Psoas muscle (tissue), 8 donors: Measurements from ENCODE around the gene NOC3L. TPM values are rescaled to one million over a fixed set of nuclear protein-coding genes. Genes with fewer than 3 reads are reported as not detected.

Experiments used
- ATAC-seq, 4 donors: fragments of 200-7000 bp; cut with Tn5 transposase; one replicate each; pipeline ENCODE4 v1.9.1; 2020; ENCODE audit warnings: moderate library complexity in 3 of 4, mild to moderate bottlenecking in 2 of 4
- DNase-seq, 2 donors: peaks; one replicate each; pipeline ENCODE4 v3.0.0-alpha.2; 2020
- H3K27ac ChIP-seq: fragments of 200-600 bp; one replicate; pipeline ENCODE4 v1.8.0; 2022
- H3K27me3 ChIP-seq, 3 donors: fragments of 200-600 bp in 1 of 3; one replicate each; pipeline versions ENCODE4 v1.6.1 to v1.8.0; 2013 to 2022; ENCODE audit warnings: low read length in 2 of 3, mild to moderate bottlenecking in 2 of 3, moderate library complexity in 1 of 3; ENCODE audit not compliant: insufficient read depth in 3 of 3
- H3K36me3 ChIP-seq, 2 donors: fragments of 200-600 bp in 1 of 2; one replicate each; pipeline versions ENCODE4 v1.6.1 to v1.8.0; 2013 to 2022; ENCODE audit warnings: low read depth in 1 of 2, mild to moderate bottlenecking in 1 of 2, moderate library complexity in 1 of 2; ENCODE audit not compliant: insufficient read depth in 1 of 2
- H3K4me1 ChIP-seq: fragments of 200-600 bp; one replicate; pipeline ENCODE4 v1.8.0; 2022
- H3K4me3 ChIP-seq: fragments of 200-600 bp; one replicate; pipeline ENCODE4 v1.8.0; 2022; ENCODE audit warnings: mild to moderate bottlenecking
- H3K9me3 ChIP-seq: fragments of 200-600 bp; one replicate; pipeline ENCODE4 v1.8.0; 2022
- CTCF ChIP-seq: fragments of 200-600 bp; IDR thresholded peaks from one replicate; pipeline ENCODE4 v1.8.0; 2022; ENCODE audit warnings: antibody characterized with exemption
- WGBS, 3 donors: extraction: QIAGEN DNeasy Blood & Tissue Kit; methylation state at CpG; one replicate each; pipeline versions ENCODE4 v1.1.6 to v1.1.7; 2013; 5-methylcytosine and 5-hydroxymethylcytosine counted together
- intact Hi-C, 2 donors: fragments of 100-400 bp; cut with DNase I; formaldehyde crosslinking; loops; one replicate each; pipeline versions ENCODE4 v1.11.0 to v1.14.2; 2022
- polyA plus RNA-seq, 3 donors: library from polyadenylated mRNA; stranded (reverse); fragments of 200-250 nt; gene quantifications; one replicate each; pipeline ENCODE4 v1.2.3, GENCODE V29; 2013
- total RNA-seq, 4 donors: library from RNA; stranded (reverse); fragmentation: NEBNext Ultra II Directional in 2 of 4; extraction: Animal tissue kit (Norgen Biotek cat#: 25700) in 2 of 4; gene quantifications; one replicate each; pipeline versions ENCODE4 v1.2.1 to v1.2.4, GENCODE V29; 2021 to 2023
- donor health status: healthy with polysubstance abuse.
- donor health status: DM: no; HTN: no; CAD: no; lungs with moderate emphysema.
- donor health status: Bipolar disorder and iron deficiency.
- donor health status: healthy.
- donor health status: DM: yes; HTN: yes; CAD: no.
- donor health status: DM: no; HTN: no; CAD: no.
- donor health status: DM: no; HTN: no; CAD: no.
- donor health status: DM: yes; HTN: yes; CAD: no.

Gene NOC3L
- total and polyA plus RNA-seq, 7 donors: 6.3 to 19.5 (median 17.2) TPM

DNA sequence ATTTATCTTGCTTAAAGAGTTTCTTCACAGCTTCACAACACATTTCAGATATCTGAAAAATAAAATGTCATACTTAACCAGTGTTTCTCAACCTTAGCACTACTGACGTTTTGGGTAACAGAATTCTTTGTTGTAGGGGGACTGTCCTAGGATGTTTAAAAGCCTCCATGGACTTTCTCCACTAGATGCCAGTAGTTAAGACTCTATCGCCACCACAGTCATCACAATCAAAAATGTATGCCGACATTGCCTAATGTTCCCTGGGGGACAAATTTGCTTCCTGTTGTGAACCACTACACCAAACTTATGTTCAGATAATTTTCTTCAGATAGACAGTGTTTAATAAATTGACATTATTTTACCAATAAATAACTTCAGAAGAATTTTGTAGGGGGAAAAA, 13.4 kb downstream of the NOC3L start:
- no peak for TF ChIP-seq CTCF
- Histone ChIP-seq H3K4me3 (no peak overlapping the region), H3K27me3 (no peaks in the 10 kb centered on the region), H3K4me1 (no peaks in the 10 kb centered on the region), H3K36me3 (peaks cover 4 to 99% of the 10 kb centered on the region in 2 donors), H3K27ac (no peak overlapping the region), H3K9me3 (no peaks in the 10 kb centered on the region)
- DNase-seq: no peak
- WGBS, 3 donors: 58 to 67% (median 60%) methylated on average over 3 of the region's 3 CpGs
- intact Hi-C loops: loop anchor here in 1 of 2 donors (10.0 kb wide), 1 partner anchor 665 kb away; no protein-coding TSS in a partner anchor
- no peak for ATAC-seq

GRCh38 chr10:94344522-94345122, 18.1 kb downstream of the NOC3L start:
- H3K36me3 ChIP-seq: peaks cover 11 to 98% of the 10 kb centered on the region in 2 donors
- H3K4me3 ChIP-seq: no peak overlapping the region
- H3K27me3 ChIP-seq: no peaks in the 10 kb centered on the region
- ATAC-seq: no peak
- DNase-seq: no peak
- TF ChIP-seq CTCF: no peak
- H3K4me1 ChIP-seq: no peaks in the 10 kb centered on the region
- intact Hi-C loops: loop anchor here in 1 of 2 donors (10.0 kb wide), 1 partner anchor 660 kb away; no protein-coding TSS in a partner anchor
- no peaks in the 10 kb centered on the region for H3K9me3 ChIP-seq
- WGBS, 3 donors: 92 to 94% (median 94%) methylated on average over 6 of the region's 6 CpGs
- no peak overlapping the region for H3K27ac ChIP-seq

- peaks cover 11 to 98% of the 10 kb centered on the region in 2 donors for H3K36me3 ChIP-seq
- ATAC-seq (peak in 1 of 4 donors; percentile 45), DNase-seq (no peak)
- no peak for TF ChIP-seq CTCF
- H3K27ac ChIP-seq: no peak overlapping the region
- WGBS, 3 donors: 91 to 92% (median 91%) methylated on average over 3 of the region's 3 CpGs
- H3K27me3 ChIP-seq: no peaks in the 10 kb centered on the region
- intact Hi-C loops: loop anchor here in 1 of 2 donors (10.0 kb wide), 1 partner anchor 658 kb away; no protein-coding TSS in a partner anchor
- H3K4me3 ChIP-seq: no peak overlapping the region
- H3K9me3 ChIP-seq: no peaks in the 10 kb centered on the region
- no peaks in the 10 kb centered on the region for H3K4me1 ChIP-seq
These were observed 19.6 kb downstream of the NOC3L start for GRCh38 chr10:94343151-94343550.

- peak overlapping the region; percentile 24 for H3K27ac ChIP-seq
- DNase-seq (no peak), ATAC-seq (peak in 3 of 4 donors; percentile 59 to 68 (median 65))
These were observed 27.9 kb downstream of the NOC3L start for GRCh38 chr10:94334857-94335256.

More at GRCh38 chr10:94334857-94335256, 27.9 kb downstream of the NOC3L start:
- no peak for TF ChIP-seq CTCF
- intact Hi-C loops: no loop called here
- Histone ChIP-seq H3K4me3 (no peak overlapping the region), H3K36me3 (peaks cover 2 to 96% of the 10 kb centered on the region in 2 donors), H3K9me3 (no peaks in the 10 kb centered on the region), H3K4me1 (no peaks in the 10 kb centered on the region), H3K27me3 (no peaks in the 10 kb centered on the region)
- 92 to 96% (median 95%) methylated on average over 3 of the region's 3 CpGs for WGBS, 3 donors
